ENCODE results near the gene FAM98A.

Gene FAM98A

DNA sequence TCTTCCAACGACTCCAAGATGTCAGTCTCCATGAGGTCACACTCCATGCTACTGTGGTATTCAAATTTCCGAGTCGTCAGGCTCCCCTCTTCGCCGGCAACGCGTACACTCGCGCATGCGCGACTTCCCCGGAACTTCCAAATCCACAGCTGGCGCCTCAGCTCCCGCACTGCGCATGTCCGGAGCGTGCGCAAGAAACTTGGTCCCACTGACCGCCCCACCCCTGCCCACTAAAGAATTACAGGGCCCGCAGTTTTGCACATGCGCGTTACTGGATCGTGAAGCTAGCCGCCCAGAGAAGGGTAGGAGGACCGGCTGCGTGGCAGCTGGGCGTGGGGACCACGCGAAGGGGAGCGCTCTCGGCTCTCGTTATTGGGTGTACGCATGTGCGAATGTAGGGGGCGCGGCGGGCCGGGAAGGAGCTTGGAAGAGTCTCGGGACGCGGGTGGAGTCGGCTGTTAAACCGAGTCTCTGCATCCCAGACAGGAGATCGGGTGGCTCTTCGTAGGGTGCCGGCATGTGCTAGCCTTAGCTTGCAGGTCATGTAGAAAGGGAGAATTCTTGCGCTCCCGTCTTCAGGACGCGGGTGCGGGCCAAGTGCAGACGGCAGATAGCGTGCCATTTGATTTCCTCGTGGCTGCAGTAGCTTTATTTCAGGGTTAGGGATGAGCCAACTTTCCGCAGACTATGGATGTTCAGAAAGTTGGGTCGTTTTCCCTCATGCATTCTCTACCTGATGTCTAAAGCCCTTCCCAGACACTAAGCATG lies at the start of gene FAM98A:
TSS of gene FAM98A (minus strand) at position 125 of the 768 bp plus-strand sequence. CDS start at position 47, 78 bp downstream.
- Histone ChIP-seq H3K4me3 (ENCODE audit: low read depth, low read length) (peak within 1 kb of the TSS; percentile 98), H3K4me1 (ENCODE audit: control insufficient read depth, insufficient read depth, low read length) (peaks cover 12% of the 10 kb centered on the region), H3K9ac (ENCODE audit: low read depth, low read length) (peak within 1 kb of the TSS; percentile 68), H3K9me3 (ENCODE audit: control insufficient read depth, insufficient read depth, low read length) (no peaks in the 10 kb centered on the region), H3K36me3 (ENCODE audit: control insufficient read depth, insufficient read depth, low read length) (peaks cover 4% of the 10 kb centered on the region), H3K27me3 (ENCODE audit: control insufficient read depth, insufficient read depth, low read length) (no peaks in the 10 kb centered on the region)

DNA sequence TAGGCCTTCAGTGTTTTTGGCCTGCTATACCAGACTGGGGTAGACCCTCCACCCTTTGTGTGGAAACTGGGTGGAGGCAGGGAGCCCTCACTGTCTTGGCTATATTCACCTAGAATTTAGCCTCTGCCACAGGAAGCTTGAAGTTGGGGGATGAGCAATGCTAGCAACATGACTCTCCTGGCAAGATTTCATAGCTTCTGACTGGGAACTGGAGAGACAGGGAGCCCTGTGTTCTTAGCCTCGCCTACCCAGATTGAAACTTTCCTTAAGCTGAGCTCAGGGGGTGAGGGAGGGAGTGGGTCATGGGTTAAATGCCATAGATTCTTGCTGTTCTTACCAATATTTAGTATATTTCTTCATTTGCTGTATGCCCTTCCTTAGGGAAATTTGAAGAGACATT lies 46.8 kb upstream of the FAM98A start:
- no peak overlapping the region for H3K4me3 ChIP-seq (ENCODE audit: low read depth, low read length)
- no peaks in the 10 kb centered on the region for H3K36me3 ChIP-seq (ENCODE audit: control insufficient read depth, insufficient read depth, low read length)

DNA sequence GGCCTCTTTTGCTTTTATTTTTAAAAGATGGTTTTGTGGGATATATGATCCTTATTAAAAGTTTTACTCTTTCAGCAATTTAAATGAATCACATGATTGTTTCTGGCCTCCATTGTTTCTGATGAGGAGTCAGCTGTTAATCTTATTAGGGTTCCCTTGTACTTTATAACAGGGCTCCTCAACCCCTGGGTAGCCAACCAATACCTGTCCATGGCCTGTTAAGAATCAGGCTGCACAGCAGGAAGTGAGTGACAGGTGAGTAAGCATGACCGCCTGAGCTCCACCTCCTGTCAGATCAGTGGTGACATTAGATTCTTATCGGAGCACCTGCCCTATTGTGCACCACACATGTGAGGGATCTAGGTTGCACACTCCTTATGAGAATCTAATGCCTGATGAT lies 45.1 kb upstream of the FAM98A start:
- H3K4me1 ChIP-seq (ENCODE audit: control insufficient read depth, insufficient read depth, low read length): no peaks in the 10 kb centered on the region
- H3K9me3 ChIP-seq (ENCODE audit: control insufficient read depth, insufficient read depth, low read length): no peaks in the 10 kb centered on the region
- no peaks in the 10 kb centered on the region for H3K27me3 ChIP-seq (ENCODE audit: control insufficient read depth, insufficient read depth, low read length)
- no peak overlapping the region for H3K9ac ChIP-seq (ENCODE audit: low read depth, low read length)
- no peaks in the 10 kb centered on the region for H3K36me3 ChIP-seq (ENCODE audit: control insufficient read depth, insufficient read depth, low read length)
- no peak overlapping the region for H3K4me3 ChIP-seq (ENCODE audit: low read depth, low read length)

More for the DNA sequence above, 46.8 kb upstream of the FAM98A start:
- no peaks in the 10 kb centered on the region for H3K9me3 ChIP-seq (ENCODE audit: control insufficient read depth, insufficient read depth, low read length)
- no peaks in the 10 kb centered on the region for H3K4me1 ChIP-seq (ENCODE audit: control insufficient read depth, insufficient read depth, low read length)
- no peak overlapping the region for H3K9ac ChIP-seq (ENCODE audit: low read depth, low read length)
- H3K27me3 ChIP-seq (ENCODE audit: control insufficient read depth, insufficient read depth, low read length): no peaks in the 10 kb centered on the region

GRCh38 chr2:33636001-33636400 lies 36.9 kb upstream of the FAM98A start:
- Histone ChIP-seq H3K4me1 (ENCODE audit: control insufficient read depth, insufficient read depth, low read length) (peaks cover 3% of the 10 kb centered on the region), H3K36me3 (ENCODE audit: control insufficient read depth, insufficient read depth, low read length) (peaks cover 4% of the 10 kb centered on the region), H3K27me3 (ENCODE audit: control insufficient read depth, insufficient read depth, low read length) (no peaks in the 10 kb centered on the region), H3K4me3 (ENCODE audit: low read depth, low read length) (no peak overlapping the region), H3K9me3 (ENCODE audit: control insufficient read depth, insufficient read depth, low read length) (no peaks in the 10 kb centered on the region), H3K9ac (ENCODE audit: low read depth, low read length) (no peak overlapping the region)

DNA sequence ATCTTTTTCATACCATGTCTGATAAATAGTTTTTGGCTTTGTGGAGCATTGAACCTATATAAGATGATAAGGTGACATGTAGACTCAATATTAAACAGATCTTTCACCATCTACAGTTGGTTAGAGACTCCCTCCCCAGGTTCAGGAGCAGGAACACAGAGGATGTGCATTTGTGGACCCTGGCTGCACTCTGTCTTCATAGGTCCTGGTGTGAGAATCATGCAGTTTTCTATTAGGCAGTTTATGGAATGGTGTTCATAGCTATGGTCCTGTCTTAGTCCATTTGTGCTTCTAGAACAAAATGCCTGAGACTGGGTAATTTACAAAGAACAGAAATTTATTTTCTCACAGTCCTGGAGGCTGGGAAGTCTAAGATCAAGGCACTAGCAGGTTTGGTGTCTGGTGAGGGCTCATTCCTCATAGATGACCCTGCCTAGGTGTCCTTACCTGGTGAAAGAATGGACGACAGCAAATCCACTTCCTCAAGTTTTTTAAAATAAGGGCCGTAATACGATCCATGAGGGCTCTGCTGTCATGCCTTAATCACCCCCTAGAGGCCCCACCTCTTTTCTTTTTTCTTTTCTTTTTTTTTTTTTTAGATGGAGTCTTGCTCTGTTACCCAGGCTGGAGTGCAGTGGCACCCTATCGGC lies 35.3 kb upstream of the FAM98A start:
- Histone ChIP-seq H3K4me1 (ENCODE audit: control insufficient read depth, insufficient read depth, low read length) (peaks cover 3% of the 10 kb centered on the region), H3K36me3 (ENCODE audit: control insufficient read depth, insufficient read depth, low read length) (peaks cover 4% of the 10 kb centered on the region), H3K27me3 (ENCODE audit: control insufficient read depth, insufficient read depth, low read length) (no peaks in the 10 kb centered on the region), H3K9ac (ENCODE audit: low read depth, low read length) (no peak overlapping the region), H3K9me3 (ENCODE audit: control insufficient read depth, insufficient read depth, low read length) (no peaks in the 10 kb centered on the region), H3K4me3 (ENCODE audit: low read depth, low read length) (no peak overlapping the region)

DNA sequence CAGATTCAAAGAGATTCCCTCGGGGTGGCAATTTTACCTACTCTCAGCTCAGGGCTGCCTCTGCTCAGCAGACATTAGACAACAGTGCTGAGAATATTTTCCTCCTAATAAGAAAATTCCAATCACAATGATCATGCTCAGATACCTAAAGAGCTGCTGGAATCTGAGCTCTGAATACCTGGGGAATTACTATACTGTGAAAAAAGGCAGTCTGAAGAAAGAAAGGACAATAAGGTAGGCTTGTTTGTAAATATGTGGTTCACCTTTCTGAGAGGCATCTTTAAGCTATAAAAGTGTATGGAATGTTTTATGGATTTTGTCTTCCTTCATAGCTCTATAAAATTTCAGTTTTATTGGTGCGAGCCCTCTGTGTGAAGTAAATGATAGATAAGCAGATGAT lies 34.2 kb upstream of the FAM98A start:
- H3K27me3 ChIP-seq (ENCODE audit: control insufficient read depth, insufficient read depth, low read length): no peaks in the 10 kb centered on the region
- H3K4me1 ChIP-seq (ENCODE audit: control insufficient read depth, insufficient read depth, low read length): peaks cover 3% of the 10 kb centered on the region
- no peak overlapping the region for H3K9ac ChIP-seq (ENCODE audit: low read depth, low read length)
- H3K36me3 ChIP-seq (ENCODE audit: control insufficient read depth, insufficient read depth, low read length): peaks cover 4% of the 10 kb centered on the region
- no peak overlapping the region for H3K4me3 ChIP-seq (ENCODE audit: low read depth, low read length)
- no peaks in the 10 kb centered on the region for H3K9me3 ChIP-seq (ENCODE audit: control insufficient read depth, insufficient read depth, low read length)

- Histone ChIP-seq H3K9ac (ENCODE audit: low read depth, low read length) (no peak overlapping the region), H3K36me3 (ENCODE audit: control insufficient read depth, insufficient read depth, low read length) (peaks cover 4% of the 10 kb centered on the region), H3K9me3 (ENCODE audit: control insufficient read depth, insufficient read depth, low read length) (no peaks in the 10 kb centered on the region), H3K27me3 (ENCODE audit: control insufficient read depth, insufficient read depth, low read length) (no peaks in the 10 kb centered on the region), H3K4me1 (ENCODE audit: control insufficient read depth, insufficient read depth, low read length) (peaks cover 3% of the 10 kb centered on the region), H3K4me3 (ENCODE audit: low read depth, low read length) (no peak overlapping the region)
Observed at GRCh38 chr2:33632831-33633230, 33.7 kb upstream of the FAM98A start.

- Histone ChIP-seq H3K4me3 (ENCODE audit: low read depth, low read length) (no peak overlapping the region), H3K27me3 (ENCODE audit: control insufficient read depth, insufficient read depth, low read length) (no peaks in the 10 kb centered on the region), H3K36me3 (ENCODE audit: control insufficient read depth, insufficient read depth, low read length) (peaks cover 4% of the 10 kb centered on the region), H3K9me3 (ENCODE audit: control insufficient read depth, insufficient read depth, low read length) (no peaks in the 10 kb centered on the region), H3K9ac (ENCODE audit: low read depth, low read length) (no peak overlapping the region), H3K4me1 (ENCODE audit: control insufficient read depth, insufficient read depth, low read length) (no peaks in the 10 kb centered on the region)
Observed at GRCh38 chr2:33628031-33628827, 29.1 kb upstream of the FAM98A start.

GRCh38 chr2:33619028-33619427 lies 19.9 kb upstream of the FAM98A start:
- Histone ChIP-seq H3K4me3 (ENCODE audit: low read depth, low read length) (no peak overlapping the region), H3K4me1 (ENCODE audit: control insufficient read depth, insufficient read depth, low read length) (peaks cover 4% of the 10 kb centered on the region), H3K9me3 (ENCODE audit: control insufficient read depth, insufficient read depth, low read length) (peaks cover 12% of the 10 kb centered on the region), H3K27me3 (ENCODE audit: control insufficient read depth, insufficient read depth, low read length) (no peaks in the 10 kb centered on the region), H3K36me3 (ENCODE audit: control insufficient read depth, insufficient read depth, low read length) (no peaks in the 10 kb centered on the region), H3K9ac (ENCODE audit: low read depth, low read length) (no peak overlapping the region)

DNA sequence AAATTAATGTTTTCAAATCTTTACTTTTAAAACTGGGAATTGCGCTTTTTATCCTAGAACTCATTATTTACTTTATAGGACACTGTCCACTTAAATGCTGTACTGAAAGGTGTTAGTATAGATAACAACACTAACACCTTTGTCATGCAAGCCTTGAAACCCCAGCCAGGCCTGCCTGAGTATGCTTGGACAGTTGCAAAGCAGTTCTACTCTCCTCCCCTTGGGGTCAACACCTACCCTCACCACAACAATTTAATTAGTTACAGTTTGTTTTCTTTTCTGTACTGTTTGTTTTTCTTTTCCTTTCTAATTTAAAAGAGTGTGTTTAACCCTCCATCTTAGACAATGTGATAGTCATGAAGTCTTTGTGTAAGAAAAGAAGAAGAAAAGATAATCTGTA lies 18.9 kb upstream of the FAM98A start:
- Histone ChIP-seq H3K36me3 (ENCODE audit: control insufficient read depth, insufficient read depth, low read length) (no peaks in the 10 kb centered on the region), H3K9ac (ENCODE audit: low read depth, low read length) (no peak overlapping the region), H3K9me3 (ENCODE audit: control insufficient read depth, insufficient read depth, low read length) (peaks cover 12% of the 10 kb centered on the region), H3K27me3 (ENCODE audit: control insufficient read depth, insufficient read depth, low read length) (no peaks in the 10 kb centered on the region), H3K4me3 (ENCODE audit: low read depth, low read length) (no peak overlapping the region), H3K4me1 (ENCODE audit: control insufficient read depth, insufficient read depth, low read length) (peaks cover 7% of the 10 kb centered on the region)

DNA sequence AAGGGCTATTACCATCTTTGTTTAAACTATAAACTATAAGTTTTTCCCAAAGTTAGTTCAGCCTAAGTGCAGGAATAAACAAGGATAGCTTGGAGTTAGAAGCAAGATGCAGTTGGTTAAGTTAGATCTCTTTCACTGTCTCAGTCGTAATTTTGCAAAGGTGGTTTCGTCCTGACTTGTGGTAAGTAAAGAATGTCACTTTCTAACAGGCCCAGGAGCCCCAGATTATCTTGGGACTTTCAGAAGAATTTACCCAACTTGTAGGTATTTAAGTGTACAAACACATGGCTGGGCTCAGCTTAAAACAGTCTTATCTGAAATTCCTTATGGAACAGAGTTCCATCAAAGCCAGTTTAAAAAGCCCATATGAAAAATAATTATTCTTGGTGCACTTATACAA lies 18.3 kb upstream of the FAM98A start:
- Histone ChIP-seq H3K9me3 (ENCODE audit: control insufficient read depth, insufficient read depth, low read length) (peaks cover 12% of the 10 kb centered on the region), H3K27me3 (ENCODE audit: control insufficient read depth, insufficient read depth, low read length) (no peaks in the 10 kb centered on the region), H3K4me1 (ENCODE audit: control insufficient read depth, insufficient read depth, low read length) (peaks cover 7% of the 10 kb centered on the region), H3K36me3 (ENCODE audit: control insufficient read depth, insufficient read depth, low read length) (no peaks in the 10 kb centered on the region), H3K4me3 (ENCODE audit: low read depth, low read length) (no peak overlapping the region), H3K9ac (ENCODE audit: low read depth, low read length) (no peak overlapping the region)
